Natural killer cell treated with Interleukin-12 subunit alpha and Interleukin-12 subunit beta and Interleukin-15 and Interleukin-18, amount 100 ng/mL, for 72 hours (primary cell): ENCODE data around the gene C4B. TPM values are rescaled to one million over a fixed set of nuclear protein-coding genes. Genes with fewer than 3 reads are reported as not detected.
"Not testable (repeated sequence)": the region's sequence is repeated elsewhere in the genome, so short reads cannot be mapped to it uniquely, and the experiment has no call there.

ENCODE experiments used
- ATAC-seq, 2 donors: fragments of 150-1000 bp; cut with Tn5 transposase in 1 of 2; sonication (Bioruptor Pico), chemical (Tn5 transposase) in 1 of 2; 2 replicates each; pipeline ENCODE4 v1.10.0; 2021
- DNase-seq: peaks from one replicate; pipeline ENCODE4 v3.0.0; 2022; ENCODE audit warnings: low spot score
- H3K27ac Mint-ChIP-seq, 2 donors: 1 replicate in 1 of 2; 2 replicates in 1 of 2; pipeline ENCODE4 v1.8.0; 2022; ENCODE audit warnings: mixed read lengths in 2 of 2, mild to moderate bottlenecking in 1 of 2, moderate library complexity in 1 of 2
- H3K27me3 Mint-ChIP-seq, 2 donors: 1 replicate in 1 of 2; 2 replicates in 1 of 2; pipeline ENCODE4 v1.8.0; 2022; ENCODE audit warnings: mixed read lengths in 2 of 2
- H3K36me3 Mint-ChIP-seq: one replicate; pipeline ENCODE4 v1.8.0; 2022; ENCODE audit warnings: mixed read lengths
- H3K4me1 Mint-ChIP-seq, 2 donors: 1 replicate in 1 of 2; 2 replicates in 1 of 2; pipeline ENCODE4 v1.8.0; 2022; ENCODE audit warnings: low read depth in 2 of 2, mixed read lengths in 2 of 2, mild to moderate bottlenecking in 1 of 2
- H3K4me3 Mint-ChIP-seq: one replicate; pipeline ENCODE4 v1.8.0; 2022; ENCODE audit warnings: mixed read lengths
- H3K9me3 Mint-ChIP-seq: 2 replicates; pipeline ENCODE4 v1.8.0; 2022; ENCODE audit warnings: mixed read lengths
- total RNA-seq, 2 donors: library from RNA; stranded (reverse); gene quantifications; one replicate each; pipeline ENCODE4 v1.2.3, GENCODE V29; 2022

C4B gene
- total RNA-seq, 2 donors from 2014 or later, result 3.4 to 5.0 TPM

DNA sequence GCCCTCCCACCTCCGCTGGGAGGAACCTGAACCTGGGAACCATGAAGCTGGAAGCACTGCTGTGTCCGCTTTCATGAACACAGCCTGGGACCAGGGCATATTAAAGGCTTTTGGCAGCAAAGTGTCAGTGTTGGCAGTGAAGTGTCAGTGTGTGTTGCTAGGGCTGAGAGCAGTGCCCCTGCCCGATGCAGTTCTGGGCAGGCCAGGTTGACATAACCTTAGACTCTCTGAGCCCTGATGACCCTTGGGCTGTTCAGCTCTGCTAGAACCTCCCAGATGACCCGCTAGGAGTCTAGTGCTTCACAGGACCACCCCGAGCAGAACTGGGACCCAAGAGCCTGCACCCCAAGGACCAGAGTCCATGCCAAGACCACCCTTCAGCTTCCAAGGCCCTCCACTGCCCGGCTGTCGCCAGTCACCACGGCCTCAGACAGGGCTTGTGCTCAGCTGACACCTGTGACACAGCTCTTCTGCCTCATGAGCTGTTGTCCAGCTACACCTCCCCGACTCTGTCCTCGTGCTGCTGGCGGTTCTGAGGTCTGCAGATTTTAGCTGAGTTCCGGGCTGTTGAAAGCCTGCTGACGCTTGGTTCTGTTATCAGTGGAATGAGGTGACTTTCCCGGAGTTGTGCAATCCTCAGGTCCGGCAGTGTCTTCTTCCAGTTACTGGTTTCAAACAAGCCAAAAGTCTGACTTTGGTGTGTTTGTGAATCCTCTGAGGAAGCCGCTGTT lies 20.9 kb downstream of the C4B start:
- H3K27me3 Mint-ChIP-seq, DNase-seq, ATAC-seq, H3K4me3 Mint-ChIP-seq, H3K27ac Mint-ChIP-seq, H3K4me1 Mint-ChIP-seq, H3K9me3 Mint-ChIP-seq, H3K36me3 Mint-ChIP-seq: not testable (repeated sequence)

GRCh38 chr6:32037136-32037535 lies 22.5 kb downstream of the C4B start:
- DNase-seq, ATAC-seq, H3K27ac Mint-ChIP-seq: not testable (repeated sequence)

DNA sequence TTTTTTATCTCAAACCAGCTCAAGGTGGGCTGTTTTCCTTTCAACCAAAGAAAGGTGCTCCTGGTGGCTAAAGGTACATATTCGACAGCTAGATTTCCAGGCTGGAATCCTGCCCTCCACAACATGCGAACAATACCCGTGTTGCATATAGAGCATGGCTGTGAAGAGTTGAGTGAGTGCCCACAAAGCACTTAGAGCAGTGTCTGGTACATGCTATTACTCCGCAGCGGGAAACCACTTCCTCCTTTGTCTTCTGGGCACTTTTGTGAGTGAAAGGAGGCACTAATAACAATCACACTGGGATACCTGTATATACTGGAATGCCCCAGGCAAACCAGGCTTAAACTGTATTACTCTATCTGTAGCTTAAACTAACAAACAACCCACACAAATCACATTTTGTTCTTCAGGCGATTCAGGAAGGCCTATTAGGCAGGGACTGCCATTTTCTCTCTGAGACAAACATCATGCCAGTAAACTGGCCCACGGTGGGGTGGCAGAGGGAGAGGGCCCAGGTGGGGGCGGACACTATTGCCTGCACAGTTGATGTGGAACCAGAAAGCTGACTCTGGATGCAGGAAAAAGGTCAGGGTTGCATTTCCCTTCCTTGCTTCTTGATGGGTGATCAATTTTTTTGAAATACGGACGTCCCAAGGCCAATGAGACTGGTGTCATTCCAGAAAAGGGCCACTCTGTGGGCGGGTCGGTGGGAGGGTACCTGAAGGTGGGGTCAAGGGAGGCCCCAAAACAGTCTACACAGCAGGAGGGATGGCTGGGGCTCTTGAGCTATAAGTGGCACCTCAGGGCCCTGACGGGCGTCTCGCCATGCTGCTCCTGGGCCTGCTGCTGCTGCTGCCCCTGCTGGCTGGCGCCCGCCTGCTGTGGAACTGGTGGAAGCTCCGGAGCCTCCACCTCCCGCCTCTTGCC lies 23.3 kb downstream of the C4B start, which contains the start of gene CYP21A2:
Gene CYP21A2 (plus strand): TSS at position 818 of the 927 bp plus-strand sequence. CDS start 8 bp downstream, at position 826.
- not testable (repeated sequence) for H3K9me3 Mint-ChIP-seq, H3K27me3 Mint-ChIP-seq, H3K36me3 Mint-ChIP-seq, H3K27ac Mint-ChIP-seq, H3K4me1 Mint-ChIP-seq, H3K4me3 Mint-ChIP-seq
- ATAC-seq (peak in 1 of 2 donors; percentile 55), DNase-seq (peak; percentile 53)

More at GRCh38 chr6:32037136-32037535, 22.5 kb downstream of the C4B start:
- H3K36me3 Mint-ChIP-seq, H3K4me1 Mint-ChIP-seq, H3K4me3 Mint-ChIP-seq, H3K9me3 Mint-ChIP-seq, H3K27me3 Mint-ChIP-seq: not testable (repeated sequence)

- not testable (repeated sequence) for H3K4me1 Mint-ChIP-seq, H3K36me3 Mint-ChIP-seq, DNase-seq, H3K9me3 Mint-ChIP-seq, H3K4me3 Mint-ChIP-seq, ATAC-seq, H3K27ac Mint-ChIP-seq, H3K27me3 Mint-ChIP-seq
These were observed 24.3 kb downstream of the C4B start for GRCh38 chr6:32038878-32039277.

DNA sequence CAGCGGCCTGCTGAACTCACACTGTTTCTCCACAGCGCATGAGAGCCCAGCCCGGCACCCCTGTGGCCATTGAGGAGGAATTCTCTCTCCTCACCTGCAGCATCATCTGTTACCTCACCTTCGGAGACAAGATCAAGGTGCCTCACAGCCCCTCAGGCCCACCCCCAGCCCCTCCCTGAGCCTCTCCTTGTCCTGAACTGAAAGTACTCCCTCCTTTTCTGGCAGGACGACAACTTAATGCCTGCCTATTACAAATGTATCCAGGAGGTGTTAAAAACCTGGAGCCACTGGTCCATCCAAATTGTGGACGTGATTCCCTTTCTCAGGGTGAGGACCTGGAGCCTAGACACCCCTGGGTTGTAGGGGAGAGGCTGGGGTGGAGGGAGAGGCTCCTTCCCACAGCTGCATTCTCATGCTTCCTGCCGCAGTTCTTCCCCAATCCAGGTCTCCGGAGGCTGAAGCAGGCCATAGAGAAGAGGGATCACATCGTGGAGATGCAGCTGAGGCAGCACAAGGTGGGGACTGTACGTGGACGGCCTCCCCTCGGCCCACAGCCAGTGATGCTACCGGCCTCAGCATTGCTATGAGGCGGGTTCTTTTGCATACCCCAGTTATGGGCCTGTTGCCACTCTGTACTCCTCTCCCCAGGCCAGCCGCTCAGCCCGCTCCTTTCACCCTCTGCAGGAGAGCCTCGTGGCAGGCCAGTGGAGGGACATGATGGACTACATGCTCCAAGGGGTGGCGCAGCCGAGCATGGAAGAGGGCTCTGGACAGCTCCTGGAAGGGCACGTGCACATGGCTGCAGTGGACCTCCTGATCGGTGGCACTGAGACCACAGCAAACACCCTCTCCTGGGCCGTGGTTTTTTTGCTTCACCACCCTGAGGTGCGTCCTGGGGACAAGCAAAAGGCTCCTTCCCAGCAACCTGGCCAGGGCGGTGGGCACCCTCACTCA lies 25.0 kb downstream of the C4B start:
- not testable (repeated sequence) for ATAC-seq, H3K27ac Mint-ChIP-seq, H3K27me3 Mint-ChIP-seq, DNase-seq, H3K4me3 Mint-ChIP-seq, H3K4me1 Mint-ChIP-seq, H3K9me3 Mint-ChIP-seq, H3K36me3 Mint-ChIP-seq

DNA sequence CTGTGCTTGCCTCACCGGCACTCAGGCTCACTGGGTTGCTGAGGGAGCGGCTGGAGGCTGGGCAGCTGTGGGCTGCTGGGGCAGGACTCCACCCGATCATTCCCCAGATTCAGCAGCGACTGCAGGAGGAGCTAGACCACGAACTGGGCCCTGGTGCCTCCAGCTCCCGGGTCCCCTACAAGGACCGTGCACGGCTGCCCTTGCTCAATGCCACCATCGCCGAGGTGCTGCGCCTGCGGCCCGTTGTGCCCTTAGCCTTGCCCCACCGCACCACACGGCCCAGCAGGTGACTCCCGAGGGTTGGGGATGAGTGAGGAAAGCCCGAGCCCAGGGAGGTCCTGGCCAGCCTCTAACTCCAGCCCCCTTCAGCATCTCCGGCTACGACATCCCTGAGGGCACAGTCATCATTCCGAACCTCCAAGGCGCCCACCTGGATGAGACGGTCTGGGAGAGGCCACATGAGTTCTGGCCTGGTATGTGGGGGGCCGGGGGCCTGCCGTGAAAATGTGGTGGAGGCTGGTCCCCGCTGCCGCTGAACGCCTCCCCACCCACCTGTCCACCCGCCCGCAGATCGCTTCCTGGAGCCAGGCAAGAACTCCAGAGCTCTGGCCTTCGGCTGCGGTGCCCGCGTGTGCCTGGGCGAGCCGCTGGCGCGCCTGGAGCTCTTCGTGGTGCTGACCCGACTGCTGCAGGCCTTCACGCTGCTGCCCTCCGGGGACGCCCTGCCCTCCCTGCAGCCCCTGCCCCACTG lies 25.9 kb downstream of the C4B start:
- not testable (repeated sequence) for H3K27me3 Mint-ChIP-seq, DNase-seq, H3K9me3 Mint-ChIP-seq, ATAC-seq, H3K4me3 Mint-ChIP-seq, H3K36me3 Mint-ChIP-seq, H3K27ac Mint-ChIP-seq, H3K4me1 Mint-ChIP-seq

DNA sequence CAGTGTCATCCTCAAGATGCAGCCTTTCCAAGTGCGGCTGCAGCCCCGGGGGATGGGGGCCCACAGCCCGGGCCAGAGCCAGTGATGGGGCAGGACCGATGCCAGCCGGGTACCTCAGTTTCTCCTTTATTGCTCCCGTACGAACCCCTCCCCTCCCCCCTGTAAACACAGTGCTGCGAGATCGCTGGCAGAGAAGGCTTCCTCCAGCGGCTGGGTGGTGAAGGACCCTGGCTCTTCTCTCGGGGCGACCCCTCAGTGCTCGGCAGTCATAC lies 26.4 kb downstream of the C4B start:
- peak; percentile 34 for DNase-seq
- not testable (repeated sequence) for H3K36me3 Mint-ChIP-seq, H3K9me3 Mint-ChIP-seq, H3K4me1 Mint-ChIP-seq, H3K27ac Mint-ChIP-seq, H3K4me3 Mint-ChIP-seq, ATAC-seq, H3K27me3 Mint-ChIP-seq

DNA sequence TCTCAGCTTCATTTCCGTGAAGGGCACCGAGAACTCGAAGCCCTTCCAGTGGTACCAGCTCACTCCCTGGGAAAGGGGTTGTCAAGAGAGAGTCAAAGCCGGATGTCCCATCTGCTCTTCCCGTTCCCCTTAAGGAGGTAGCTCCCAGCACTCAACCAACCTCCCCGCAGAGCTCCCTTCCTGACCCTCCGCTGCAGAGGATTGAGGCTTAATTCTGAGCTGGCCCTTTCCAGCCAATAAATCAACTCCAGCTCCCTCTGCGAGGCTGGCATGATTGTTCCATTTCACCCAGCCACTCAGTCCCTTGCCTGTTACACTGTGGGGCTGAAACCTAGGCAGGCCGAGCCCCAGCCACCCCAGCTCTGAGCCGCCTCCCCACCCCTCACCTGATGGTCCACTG lies 26.8 kb downstream of the C4B start:
- not testable (repeated sequence) for ATAC-seq, H3K9me3 Mint-ChIP-seq, H3K4me1 Mint-ChIP-seq, H3K27me3 Mint-ChIP-seq, H3K27ac Mint-ChIP-seq, H3K36me3 Mint-ChIP-seq, H3K4me3 Mint-ChIP-seq
- DNase-seq, result peak; percentile 13

GRCh38 chr6:32042276-32042675 lies 27.7 kb downstream of the C4B start:
- not testable (repeated sequence) for H3K36me3 Mint-ChIP-seq, DNase-seq, H3K27me3 Mint-ChIP-seq, H3K4me1 Mint-ChIP-seq, H3K4me3 Mint-ChIP-seq, H3K27ac Mint-ChIP-seq, ATAC-seq, H3K9me3 Mint-ChIP-seq

- H3K4me1 Mint-ChIP-seq, DNase-seq, H3K27ac Mint-ChIP-seq, ATAC-seq, H3K9me3 Mint-ChIP-seq, H3K27me3 Mint-ChIP-seq, H3K4me3 Mint-ChIP-seq, H3K36me3 Mint-ChIP-seq: not testable (repeated sequence)
These were observed 29.2 kb downstream of the C4B start for GRCh38 chr6:32043589-32044380.

DNA sequence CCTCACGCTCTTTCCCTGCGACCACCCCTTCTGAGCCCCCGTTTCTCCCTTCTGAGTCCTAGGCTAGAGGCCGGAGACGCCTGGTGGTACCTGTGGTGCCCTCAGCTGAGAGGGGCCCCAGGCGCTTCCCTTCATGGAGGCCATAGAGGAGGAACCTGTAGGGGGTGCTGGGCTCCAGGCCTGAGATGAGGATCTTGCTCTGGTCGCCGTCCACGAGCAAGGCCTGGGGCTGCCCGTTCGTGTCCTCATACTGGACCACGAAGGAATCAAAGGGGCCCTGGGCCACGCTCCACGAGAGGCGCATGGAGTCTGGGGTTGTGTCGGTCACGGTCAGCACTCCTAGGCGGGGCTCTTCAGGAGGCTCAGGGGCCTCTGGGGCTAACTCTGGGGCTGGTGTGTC lies 30.3 kb downstream of the C4B start:
- not testable (repeated sequence) for H3K27me3 Mint-ChIP-seq, H3K9me3 Mint-ChIP-seq, DNase-seq, H3K27ac Mint-ChIP-seq, H3K4me3 Mint-ChIP-seq, ATAC-seq, H3K36me3 Mint-ChIP-seq, H3K4me1 Mint-ChIP-seq

GRCh38 chr6:32045811-32046449 lies 31.3 kb downstream of the C4B start:
- no peak overlapping the region for H3K27ac Mint-ChIP-seq
- no peaks in the 10 kb centered on the region for H3K9me3 Mint-ChIP-seq
- peaks cover 0 to 2% of the 10 kb centered on the region in 2 donors for H3K27me3 Mint-ChIP-seq
- ATAC-seq (no peak), DNase-seq (no peak)
- H3K4me3 Mint-ChIP-seq, result no peak overlapping the region
- no peaks in the 10 kb centered on the region for H3K36me3 Mint-ChIP-seq
- peaks cover 7 to 8% of the 10 kb centered on the region in 2 donors for H3K4me1 Mint-ChIP-seq
